ENCODE measurements around the gene TNRC6C. TPM values are rescaled to one million over a fixed set of nuclear protein-coding genes. Genes with fewer than 3 reads are reported as not detected.

TNRC6C gene
- total and polyA plus RNA-seq, 9 of the 15 experiments (the other 6 are each of a cell fraction or from before 2014, with no cell fraction given): 0.20 to 4.9 (median 2.3) TPM

- Histone ChIP-seq H3K4me3 (no peak overlapping the region), H3K27me3 (ENCODE audit: control insufficient read depth in 2 of 2, insufficient read depth in 2 of 2, low read length in 2 of 2) (no peaks in the 10 kb centered on the region), H3K27ac (ENCODE audit: extremely low read depth, low read depth, low read length) (no peak overlapping the region), H3K9ac (ENCODE audit: insufficient read depth in 1 of 2, low read depth in 2 of 2, low read length in 2 of 2) (peak overlapping the region; percentile 56 to 88; a peak in 3 of 4 replicates), H3K4me1 (replicated peaks in 1 of 2; ENCODE audit: control insufficient read depth in 2 of 2, insufficient read depth in 2 of 2, low read length in 2 of 2) (peaks cover 74 to 99% of the 10 kb centered on the region in 2 experiments), H3K9me3 (replicated peaks; ENCODE audit: control insufficient read depth, insufficient read depth, low read depth, low read length) (no peaks in the 10 kb centered on the region), H3K79me2 (ENCODE audit: control insufficient read depth, insufficient read depth, low read length) (peaks cover 17% of the 10 kb centered on the region), H4K20me1 (replicated peaks; ENCODE audit: control insufficient read depth, insufficient read depth, low read length) (no peaks in the 10 kb centered on the region), H3K4me2 (ENCODE audit: insufficient read depth, low read length) (peak overlapping the region; percentile 77), H2AFZ (ENCODE audit: low read depth, low read length) (no peak overlapping the region), H3K9me1 (ENCODE audit: control insufficient read depth, insufficient read depth, low read length) (peaks cover under 1% of the 10 kb centered on the region), H3K36me3 (ENCODE audit: control insufficient read depth, insufficient read depth, low read length) (no peaks in the 10 kb centered on the region)
- TF ChIP-seq ZBTB33 (CRISPR knock-in tag; IDR thresholded peaks at IDR 0.05) (peak; percentile 76), E2F5 (CRISPR knock-in tag; IDR thresholded peaks at IDR 0.05) (no peak), ZBTB7A (IDR thresholded peaks at IDR 0.05; ENCODE audit: borderline replicate concordance, control insufficient read depth, low read depth, low read length) (0 out of 2 replicates have a peak, but pooled peaks have one; percentile 16), ZFX (CRISPR knock-in tag; IDR thresholded peaks at IDR 0.05) (peak; percentile 38), DIDO1 (tag; IDR thresholded peaks at IDR 0.05; ENCODE audit: low read depth) (no peak), ZNF431 (CRISPR knock-in tag; IDR thresholded peaks at IDR 0.05) (no peak), SMARCA4 (IDR thresholded peaks at IDR 0.05) (0 out of 2 replicates have a peak, but pooled peaks have one; percentile 26)
- TF ChIP-seq, protein P1, sequence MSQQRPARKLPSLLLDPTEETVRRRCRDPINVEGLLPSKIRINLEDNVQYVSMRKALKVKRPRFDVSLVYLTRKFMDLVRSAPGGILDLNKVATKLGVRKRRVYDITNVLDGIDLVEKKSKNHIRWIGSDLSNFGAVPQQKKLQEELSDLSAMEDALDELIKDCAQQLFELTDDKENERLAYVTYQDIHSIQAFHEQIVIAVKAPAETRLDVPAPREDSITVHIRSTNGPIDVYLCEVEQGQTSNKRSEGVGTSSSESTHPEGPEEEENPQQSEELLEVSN (IDR thresholded peaks at IDR 0.05; ENCODE audit: borderline replicate concordance in 1 of 2, extremely low read depth in 1 of 2, insufficient read depth in 1 of 2, insufficient read length in 1 of 2, low read depth in 1 of 2, low read length in 1 of 2, poor library complexity in 1 of 2, severe bottlenecking in 1 of 2): peak in 1 of 2 experiments; percentile 39
- TF ChIP-seq, protein P2, sequence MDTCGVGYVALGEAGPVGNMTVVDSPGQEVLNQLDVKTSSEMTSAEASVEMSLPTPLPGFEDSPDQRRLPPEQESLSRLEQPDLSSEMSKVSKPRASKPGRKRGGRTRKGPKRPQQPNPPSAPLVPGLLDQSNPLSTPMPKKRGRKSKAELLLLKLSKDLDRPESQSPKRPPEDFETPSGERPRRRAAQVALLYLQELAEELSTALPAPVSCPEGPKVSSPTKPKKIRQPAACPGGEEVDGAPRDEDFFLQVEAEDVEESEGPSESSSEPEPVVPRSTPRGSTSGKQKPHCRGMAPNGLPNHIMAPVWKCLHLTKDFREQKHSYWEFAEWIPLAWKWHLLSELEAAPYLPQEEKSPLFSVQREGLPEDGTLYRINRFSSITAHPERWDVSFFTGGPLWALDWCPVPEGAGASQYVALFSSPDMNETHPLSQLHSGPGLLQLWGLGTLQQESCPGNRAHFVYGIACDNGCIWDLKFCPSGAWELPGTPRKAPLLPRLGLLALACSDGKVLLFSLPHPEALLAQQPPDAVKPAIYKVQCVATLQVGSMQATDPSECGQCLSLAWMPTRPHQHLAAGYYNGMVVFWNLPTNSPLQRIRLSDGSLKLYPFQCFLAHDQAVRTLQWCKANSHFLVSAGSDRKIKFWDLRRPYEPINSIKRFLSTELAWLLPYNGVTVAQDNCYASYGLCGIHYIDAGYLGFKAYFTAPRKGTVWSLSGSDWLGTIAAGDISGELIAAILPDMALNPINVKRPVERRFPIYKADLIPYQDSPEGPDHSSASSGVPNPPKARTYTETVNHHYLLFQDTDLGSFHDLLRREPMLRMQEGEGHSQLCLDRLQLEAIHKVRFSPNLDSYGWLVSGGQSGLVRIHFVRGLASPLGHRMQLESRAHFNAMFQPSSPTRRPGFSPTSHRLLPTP (IDR thresholded peaks at IDR 0.05; ENCODE audit: borderline replicate concordance, extremely low read depth, insufficient read length): peak; percentile 45
- ChIA-PET POLR2A (interaction anchor here (0.6 to 3.3 kb wide), 5 partner anchors 10 to 77 kb away, joined by 3 to 23 read pairs (median 5); partner anchors contain the start of genes AFMID and TK1), CTCF (ENCODE audit: low intra/inter-chr PET ratio) (no interaction called here)
- in situ Hi-C loops (cut with MboI): no loop called here
- DNase-seq (ENCODE audit: extremely low read depth in 1 of 4, low spot score in 3 of 4) (no peak), FAIRE-seq (no peak), ATAC-seq (no peak)
- no TSS peak for BruUV-seq (replicated peaks)
- WGBS (ENCODE audit: insufficient coverage, low coverage, missing lambda C conversion rate): 75% methylated on average over 20 of the region's 20 CpGs
- intact Hi-C loops (cut with micrococcal nuclease): loop anchor here (5.0 kb wide), 1 partner anchor 36 kb away; no protein-coding TSS in a partner anchor
Observed at GRCh38 chr17:78141437-78142118, 183.1 kb downstream of the TNRC6C start.
